GM10266 (cell line): ENCODE measurements around the gene RASIP1.
"Not testable (repeated sequence)": the region's sequence is repeated elsewhere in the genome, so short reads cannot be mapped to it uniquely, and the experiment has no call there.

Experiments
- DNase-seq: peaks from one replicate; pipeline ENCODE4 v3.0.0; 2012; ENCODE audit errors: extremely low spot score
- TF ChIP-seq, protein P1 (sequence below): IDR thresholded peaks from 2 replicates; pipeline ENCODE4 v1.5.1; 2012; ENCODE audit warnings: mild to moderate bottlenecking, low read depth; ENCODE audit not compliant: control insufficient read depth, insufficient read depth; ENCODE audit errors: missing control alignments

RASIP1 gene

DNA sequence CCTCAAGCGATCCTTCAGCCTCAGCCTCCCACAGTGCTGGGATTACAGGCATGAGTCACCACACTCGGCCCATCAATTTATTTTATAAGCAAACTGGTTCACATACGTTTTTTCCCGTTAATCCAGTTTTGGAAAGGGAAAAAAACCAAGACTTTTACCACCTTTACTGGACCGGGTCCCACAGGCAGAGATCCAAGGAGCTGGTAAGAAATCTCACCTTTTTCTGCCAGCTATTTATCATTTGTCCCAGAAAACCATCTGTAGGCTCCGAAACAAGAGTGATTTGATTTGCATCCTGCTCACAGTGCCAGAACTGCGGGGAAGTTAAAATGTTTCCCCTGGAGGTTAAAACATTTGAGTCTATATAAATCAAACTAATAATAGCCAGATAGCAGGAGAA lies 51.0 kb downstream of the RASIP1 start:
- TF ChIP-seq, protein P1, sequence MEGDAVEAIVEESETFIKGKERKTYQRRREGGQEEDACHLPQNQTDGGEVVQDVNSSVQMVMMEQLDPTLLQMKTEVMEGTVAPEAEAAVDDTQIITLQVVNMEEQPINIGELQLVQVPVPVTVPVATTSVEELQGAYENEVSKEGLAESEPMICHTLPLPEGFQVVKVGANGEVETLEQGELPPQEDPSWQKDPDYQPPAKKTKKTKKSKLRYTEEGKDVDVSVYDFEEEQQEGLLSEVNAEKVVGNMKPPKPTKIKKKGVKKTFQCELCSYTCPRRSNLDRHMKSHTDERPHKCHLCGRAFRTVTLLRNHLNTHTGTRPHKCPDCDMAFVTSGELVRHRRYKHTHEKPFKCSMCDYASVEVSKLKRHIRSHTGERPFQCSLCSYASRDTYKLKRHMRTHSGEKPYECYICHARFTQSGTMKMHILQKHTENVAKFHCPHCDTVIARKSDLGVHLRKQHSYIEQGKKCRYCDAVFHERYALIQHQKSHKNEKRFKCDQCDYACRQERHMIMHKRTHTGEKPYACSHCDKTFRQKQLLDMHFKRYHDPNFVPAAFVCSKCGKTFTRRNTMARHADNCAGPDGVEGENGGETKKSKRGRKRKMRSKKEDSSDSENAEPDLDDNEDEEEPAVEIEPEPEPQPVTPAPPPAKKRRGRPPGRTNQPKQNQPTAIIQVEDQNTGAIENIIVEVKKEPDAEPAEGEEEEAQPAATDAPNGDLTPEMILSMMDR = no peak
- no peak for DNase-seq

GRCh38 chr19:48687776-48688175 lies 52.6 kb downstream of the RASIP1 start:
- DNase-seq = no peak
- TF ChIP-seq, protein P1 = no peak

GRCh38 chr19:48686637-48687036 lies 53.8 kb downstream of the RASIP1 start:
- DNase-seq = not testable (repeated sequence)

DNA sequence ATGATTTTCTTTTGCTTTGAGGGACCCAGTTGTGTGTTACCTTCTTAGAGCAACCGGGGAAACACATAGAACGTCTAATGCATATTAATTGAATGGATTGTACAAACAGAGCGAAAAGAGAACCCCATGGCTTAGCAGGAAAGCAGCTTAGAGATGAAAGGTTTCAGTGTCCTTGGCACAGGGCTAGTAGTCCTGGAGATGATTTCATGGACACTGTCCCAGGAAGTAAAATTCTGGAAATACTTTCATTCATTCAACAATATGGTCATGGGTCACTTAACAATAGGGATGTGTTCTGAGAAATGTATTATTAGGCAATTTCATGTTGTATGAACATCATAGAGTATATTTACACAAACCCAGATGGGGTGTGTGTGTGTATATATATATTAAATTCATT lies 54.3 kb downstream of the RASIP1 start:
- TF ChIP-seq, protein P1 = no peak

GRCh38 chr19:48685583-48685982 lies 54.8 kb downstream of the RASIP1 start:
- no peak for DNase-seq
- TF ChIP-seq, protein P1 = no peak

More for the DNA sequence above, 54.3 kb downstream of the RASIP1 start:
- no peak for DNase-seq

DNA sequence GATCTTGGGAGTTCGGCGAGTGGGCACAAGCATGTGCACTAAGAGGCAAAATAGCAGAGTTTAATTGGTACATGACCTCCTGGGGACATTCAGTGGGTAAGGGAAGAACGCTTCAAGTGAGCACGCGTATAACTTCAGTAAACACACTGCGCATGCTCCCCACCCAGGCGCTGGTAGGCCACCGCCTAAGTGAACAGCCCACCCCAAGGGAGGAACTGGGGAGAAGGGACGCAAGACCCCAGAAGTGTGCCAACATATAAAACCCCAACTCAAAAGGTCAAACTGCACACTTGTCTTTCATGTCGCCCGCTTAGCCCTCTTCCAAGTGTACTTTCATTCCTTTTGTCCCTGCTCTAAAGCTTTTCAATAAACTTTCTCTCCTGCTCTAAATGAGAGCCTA lies 57.1 kb downstream of the RASIP1 start:
- TF ChIP-seq, protein P1 = no peak

DNA sequence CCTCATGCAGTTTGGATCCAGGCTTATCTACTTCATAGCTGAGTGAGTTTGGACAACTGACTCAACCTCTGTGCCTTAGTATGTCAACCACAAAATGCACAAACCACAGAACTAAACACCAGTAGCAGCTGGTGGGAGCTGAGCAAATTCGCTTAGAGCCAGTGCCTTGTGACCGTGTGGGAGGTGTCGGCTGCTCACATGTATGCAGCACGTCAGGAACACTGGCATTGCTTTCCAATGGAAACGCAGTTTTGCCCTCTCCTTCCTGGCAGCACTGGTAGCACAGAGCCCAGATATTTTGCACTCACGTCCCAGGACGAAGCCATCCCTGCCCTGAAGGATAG lies 59.3 kb downstream of the RASIP1 start:
- DNase-seq = no peak
- TF ChIP-seq, protein P1 = no peak

More for the DNA sequence above, 57.1 kb downstream of the RASIP1 start:
- no peak for DNase-seq

- TF ChIP-seq, protein P1 = no peak
- no peak for DNase-seq
These were observed 59.8 kb downstream of the RASIP1 start for GRCh38 chr19:48680436-48681126.

DNA sequence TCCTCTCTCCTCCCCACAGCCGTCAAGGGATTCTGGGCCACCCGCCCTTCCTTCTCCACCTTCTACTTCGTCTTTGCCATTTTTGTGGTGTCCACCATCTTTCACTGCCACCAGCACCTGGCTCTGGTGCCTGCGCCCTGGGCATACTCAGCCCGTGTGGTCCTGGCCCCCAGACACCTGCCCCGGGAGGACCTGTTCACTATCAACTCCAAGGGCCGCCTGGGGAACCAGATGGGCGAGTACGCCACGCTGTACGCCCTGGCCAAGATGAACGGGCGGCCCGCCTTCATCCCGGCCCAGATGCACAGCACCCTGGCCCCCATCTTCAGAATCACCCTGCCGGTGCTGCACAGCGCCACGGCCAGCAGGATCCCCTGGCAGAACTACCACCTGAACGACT lies 60.4 kb downstream of the RASIP1 start:
- DNase-seq = not testable (repeated sequence)
